ENCODE data around the gene ZNF648.
"Not testable (repeated sequence)": the region's sequence is repeated elsewhere in the genome, so short reads cannot be mapped to it uniquely, and the experiment has no call there.

Gene ZNF648

DNA sequence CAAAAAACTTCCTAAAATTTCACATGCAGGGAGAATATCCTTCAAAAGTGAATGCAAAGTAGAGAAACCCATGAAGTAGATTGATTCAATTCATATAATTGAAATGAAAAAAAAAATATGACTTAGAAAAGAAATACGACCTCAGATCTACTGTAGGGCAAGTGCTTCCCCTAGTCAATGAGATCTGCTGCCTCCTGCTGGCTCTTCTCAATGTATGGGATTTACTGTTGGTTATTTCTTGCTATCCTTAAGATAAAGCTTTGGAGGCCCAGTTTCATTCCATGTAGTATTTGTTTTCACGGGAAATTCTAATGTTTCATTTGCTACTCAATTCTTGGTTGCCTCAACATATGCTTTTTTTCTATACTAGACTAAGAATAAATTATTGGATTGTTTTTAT is 46.2 kb downstream of the ZNF648 start:
- POLR2A ChIA-PET, result no interaction called here
- no peak for DNase-seq (ENCODE audit: low read depth, low spot score)

DNA sequence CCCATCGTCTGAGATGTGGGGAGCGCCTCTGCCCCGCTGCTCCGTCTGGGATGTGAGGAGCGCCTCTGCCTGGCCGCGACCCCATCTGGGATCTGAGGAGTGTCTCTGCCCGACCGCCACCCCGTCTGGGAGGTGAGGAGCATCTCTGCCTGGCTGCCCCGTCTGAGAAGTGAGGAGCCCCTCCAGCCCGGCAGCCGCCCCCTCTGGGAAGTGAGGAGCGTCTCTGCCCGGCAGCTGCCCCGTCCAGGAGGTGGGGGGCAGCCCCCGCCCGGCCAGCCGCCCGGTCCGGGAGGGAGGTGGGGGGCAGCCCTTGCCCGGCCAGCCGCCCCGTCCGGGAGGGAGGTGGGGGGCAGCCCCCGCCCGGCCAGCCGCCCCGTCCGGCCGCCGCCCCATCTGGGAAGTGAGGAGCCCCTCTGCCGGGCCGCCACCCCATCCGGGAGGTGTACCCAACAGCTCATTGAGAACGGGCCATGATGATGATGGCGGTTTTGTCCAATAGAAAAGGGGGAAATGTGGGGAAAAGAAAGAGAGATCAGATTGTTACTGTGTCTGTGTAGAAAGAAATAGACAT is 50.6 kb downstream of the ZNF648 start:
- POLR2A ChIA-PET; DNase-seq (ENCODE audit: low read depth, low spot score); H3K4me3 ChIP-seq (ENCODE audit: low read depth, low read length); CTCF ChIA-PET: not testable (repeated sequence)

More for the DNA sequence above, 46.2 kb downstream of the ZNF648 start:
- TF ChIP-seq, protein P1, sequence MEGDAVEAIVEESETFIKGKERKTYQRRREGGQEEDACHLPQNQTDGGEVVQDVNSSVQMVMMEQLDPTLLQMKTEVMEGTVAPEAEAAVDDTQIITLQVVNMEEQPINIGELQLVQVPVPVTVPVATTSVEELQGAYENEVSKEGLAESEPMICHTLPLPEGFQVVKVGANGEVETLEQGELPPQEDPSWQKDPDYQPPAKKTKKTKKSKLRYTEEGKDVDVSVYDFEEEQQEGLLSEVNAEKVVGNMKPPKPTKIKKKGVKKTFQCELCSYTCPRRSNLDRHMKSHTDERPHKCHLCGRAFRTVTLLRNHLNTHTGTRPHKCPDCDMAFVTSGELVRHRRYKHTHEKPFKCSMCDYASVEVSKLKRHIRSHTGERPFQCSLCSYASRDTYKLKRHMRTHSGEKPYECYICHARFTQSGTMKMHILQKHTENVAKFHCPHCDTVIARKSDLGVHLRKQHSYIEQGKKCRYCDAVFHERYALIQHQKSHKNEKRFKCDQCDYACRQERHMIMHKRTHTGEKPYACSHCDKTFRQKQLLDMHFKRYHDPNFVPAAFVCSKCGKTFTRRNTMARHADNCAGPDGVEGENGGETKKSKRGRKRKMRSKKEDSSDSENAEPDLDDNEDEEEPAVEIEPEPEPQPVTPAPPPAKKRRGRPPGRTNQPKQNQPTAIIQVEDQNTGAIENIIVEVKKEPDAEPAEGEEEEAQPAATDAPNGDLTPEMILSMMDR (IDR thresholded peaks at IDR 0.05; ENCODE audit: insufficient read depth, low read length, missing control alignments), result no peak
- CTCF ChIA-PET, result no interaction called here
- H3K4me3 ChIP-seq (ENCODE audit: low read depth, low read length), result no peak overlapping the region

DNA sequence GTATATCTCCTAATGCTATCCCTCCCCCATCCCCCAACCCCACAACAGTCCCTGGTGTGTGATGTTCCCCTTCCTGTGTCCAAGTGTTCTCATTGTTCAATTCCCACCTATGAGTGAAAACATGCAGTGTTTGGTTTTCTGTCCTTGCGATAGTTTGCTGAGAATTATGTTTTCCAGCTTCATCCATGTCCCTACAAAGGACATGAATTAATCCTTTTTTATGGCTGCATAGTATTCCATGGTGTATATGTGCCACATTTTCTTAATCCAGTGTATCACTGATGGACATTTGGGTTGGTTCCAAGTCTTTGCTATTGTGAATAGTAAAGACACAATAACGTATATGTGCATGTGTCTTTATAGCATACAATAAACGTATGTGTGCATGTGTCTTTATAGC is 56.1 kb downstream of the ZNF648 start:
- DNase-seq (ENCODE audit: low read depth, low spot score); POLR2A ChIA-PET; CTCF ChIA-PET; H3K4me3 ChIP-seq (ENCODE audit: low read depth, low read length): not testable (repeated sequence)

DNA sequence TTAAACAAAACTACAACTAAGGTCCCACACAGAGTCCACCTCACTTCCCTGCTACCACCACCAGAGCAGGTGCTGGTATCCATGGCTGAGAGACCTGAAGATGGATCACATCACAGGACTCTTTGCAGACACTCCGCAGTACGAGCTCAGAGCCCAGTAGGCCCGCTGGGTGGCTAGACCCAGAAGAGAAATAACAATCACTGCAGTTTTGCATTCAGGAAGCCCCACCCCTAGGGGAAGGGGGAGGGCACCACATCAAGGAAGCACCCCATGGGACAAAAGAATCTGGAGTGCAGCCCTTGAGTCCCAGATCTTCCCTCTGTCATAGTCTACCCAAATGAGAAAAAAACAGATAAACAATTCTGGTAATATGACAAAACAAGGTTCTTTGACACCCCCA is 56.9 kb downstream of the ZNF648 start:
- CTCF ChIA-PET, result no interaction called here

More for the DNA sequence above, 56.9 kb downstream of the ZNF648 start:
- TF ChIP-seq, protein P1 (IDR thresholded peaks at IDR 0.05; ENCODE audit: insufficient read depth, low read length, missing control alignments), result no peak
- DNase-seq (ENCODE audit: low read depth, low spot score), result no peak
- POLR2A ChIA-PET, result no interaction called here
- H3K4me3 ChIP-seq (ENCODE audit: low read depth, low read length), result no peak overlapping the region
